ACC112 (cell line): Measurements from ENCODE around the gene CELA2B.

Experiments used
- H2AFZ ChIP-seq: fragments of 200-600 bp; sonication (generic); one replicate; pipeline ENCODE4 v1.6.0; 2017; ENCODE audit warnings: antibody characterized with exemption, low read length; ENCODE audit not compliant: unreplicated experiment
- H3K27ac ChIP-seq: fragments of 200-600 bp; sonication (generic); 2 replicates; pipeline ENCODE4 v1.5.1; 2014; ENCODE audit warnings: low read depth, mild to moderate bottlenecking, antibody characterized with exemption, low read length, moderate library complexity
- H3K27me3 ChIP-seq: fragments of 200-600 bp; sonication (generic); 2 replicates; pipeline ENCODE4 v1.6.1; 2014; ENCODE audit warnings: mild to moderate bottlenecking, antibody characterized with exemption, low read length, moderate library complexity, mixed read lengths; ENCODE audit not compliant: insufficient read depth
- H3K36me3 ChIP-seq: fragments of 200-600 bp; sonication (generic); 2 replicates; pipeline ENCODE4 v1.6.1; 2016; ENCODE audit warnings: mild to moderate bottlenecking, antibody characterized with exemption, low read length, moderate library complexity, mixed read lengths; ENCODE audit not compliant: insufficient read depth
- H3K4me1 ChIP-seq: fragments of 200-600 bp; sonication (generic); one replicate; pipeline ENCODE4 v1.6.1; 2016; ENCODE audit warnings: low read length, mixed read lengths; ENCODE audit not compliant: insufficient read depth, unreplicated experiment, control insufficient read depth
- H3K4me3 ChIP-seq: fragments of 200-600 bp; sonication (generic); 2 replicates; pipeline ENCODE4 v1.5.1; 2014; ENCODE audit warnings: mild to moderate bottlenecking, low read depth, low read length
- H3K79me2 ChIP-seq: fragments of 200-600 bp; sonication (generic); one replicate; pipeline ENCODE4 v1.6.0; 2016; ENCODE audit warnings: low read length; ENCODE audit not compliant: control insufficient read depth, unreplicated experiment, insufficient read depth

The CELA2B gene

DNA sequence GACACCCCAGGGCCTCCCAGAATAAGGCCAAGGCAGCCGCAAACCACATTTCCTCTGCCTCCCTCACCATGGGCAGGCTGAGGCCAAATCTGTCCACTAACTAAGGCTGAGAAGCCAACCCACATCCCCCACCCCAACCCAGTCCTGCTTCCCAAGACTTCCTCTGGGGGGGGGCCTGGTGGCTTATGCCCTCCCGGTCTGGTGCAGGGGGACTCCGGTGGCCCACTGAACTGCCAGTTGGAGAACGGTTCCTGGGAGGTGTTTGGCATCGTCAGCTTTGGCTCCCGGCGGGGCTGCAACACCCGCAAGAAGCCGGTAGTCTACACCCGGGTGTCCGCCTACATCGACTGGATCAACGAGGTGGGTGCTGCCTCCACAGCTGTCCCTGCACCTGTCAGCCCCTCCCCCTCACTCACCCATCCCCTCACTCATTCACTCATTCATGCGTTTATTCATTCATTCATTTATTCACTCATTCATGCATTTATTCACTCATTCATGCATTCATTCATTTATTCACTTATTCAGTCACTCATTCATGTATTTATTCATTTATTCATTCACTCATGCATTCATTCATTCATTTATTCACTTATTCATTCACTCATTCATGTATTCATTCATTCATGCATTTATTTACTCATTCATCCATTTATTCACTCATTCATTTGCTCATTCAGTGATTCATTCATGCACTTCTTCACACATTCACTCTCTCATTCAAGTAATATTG is 30.3 kb upstream of the CELA2B start:
- Histone ChIP-seq H3K36me3 (no peaks in the 10 kb centered on the region), H3K27me3 (peaks cover 5% of the 10 kb centered on the region; the same call in 1 of the 2 replicates), H3K27ac (no peak overlapping the region), H3K4me1 (no peaks in the 10 kb centered on the region), H3K79me2 (no peaks in the 10 kb centered on the region), H3K4me3 (no peak overlapping the region), H2AFZ (no peak overlapping the region)

DNA sequence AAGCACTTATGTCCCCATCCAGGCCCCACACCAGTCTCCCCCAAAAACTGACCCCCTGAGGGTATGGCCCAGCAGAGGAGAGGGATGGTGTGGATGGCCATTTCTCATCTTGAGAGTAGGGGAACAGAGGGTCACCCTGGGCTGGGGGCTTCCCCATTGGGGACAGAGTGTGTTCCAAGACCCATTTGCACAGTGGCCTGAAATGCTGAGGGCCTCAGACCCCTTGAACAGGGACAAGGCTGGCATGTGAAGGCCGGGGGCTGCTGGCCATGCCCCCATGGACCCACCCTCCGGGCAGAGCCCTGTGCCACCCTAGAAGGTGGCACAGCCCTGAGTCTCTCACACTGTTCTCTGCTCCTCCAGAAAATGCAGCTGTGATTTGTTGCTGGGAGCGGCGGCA is 29.7 kb upstream of the CELA2B start:
- Histone ChIP-seq H2AFZ (no peak overlapping the region), H3K36me3 (no peaks in the 10 kb centered on the region), H3K4me3 (no peak overlapping the region), H3K27me3 (peaks cover 5% of the 10 kb centered on the region; the same call in 1 of the 2 replicates), H3K79me2 (no peaks in the 10 kb centered on the region), H3K27ac (no peak overlapping the region), H3K4me1 (no peaks in the 10 kb centered on the region)

GRCh38 chr1:15448877-15449462 is 26.9 kb upstream of the CELA2B start:
- Histone ChIP-seq H3K27ac (no peak overlapping the region), H3K79me2 (no peaks in the 10 kb centered on the region), H3K4me3 (no peak overlapping the region), H2AFZ (no peak overlapping the region), H3K36me3 (no peaks in the 10 kb centered on the region), H3K27me3 (peaks cover 5% of the 10 kb centered on the region; the same call in 1 of the 2 replicates), H3K4me1 (peaks cover 4% of the 10 kb centered on the region)

DNA sequence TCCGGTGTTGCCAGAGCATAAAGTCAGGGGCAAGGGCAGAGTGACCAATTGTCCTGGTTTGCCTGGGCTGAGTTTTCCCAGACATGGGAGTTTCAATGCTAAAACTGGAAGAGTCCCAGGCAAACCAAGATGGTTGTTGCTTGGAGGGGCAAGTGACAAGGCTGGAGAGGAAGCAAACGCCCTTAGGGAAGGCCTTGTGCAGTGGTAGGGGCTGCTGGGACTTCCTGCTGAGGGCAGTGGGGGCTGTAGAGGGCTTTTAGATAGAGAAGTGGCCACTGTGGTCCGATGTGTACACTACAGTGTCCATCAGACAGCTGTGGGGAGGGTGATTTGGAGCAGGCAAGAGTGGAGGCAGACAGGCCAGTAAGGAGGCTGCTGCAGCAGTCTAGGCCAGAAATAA is 26.3 kb upstream of the CELA2B start:
- no peak overlapping the region for H2AFZ ChIP-seq
- H3K4me3 ChIP-seq = no peak overlapping the region
- H3K27ac ChIP-seq = no peak overlapping the region
- no peaks in the 10 kb centered on the region for H3K36me3 ChIP-seq
- peaks cover 5% of the 10 kb centered on the region; the same call in 1 of the 2 replicates for H3K27me3 ChIP-seq
- no peaks in the 10 kb centered on the region for H3K79me2 ChIP-seq
- peaks cover 9% of the 10 kb centered on the region for H3K4me1 ChIP-seq

GRCh38 chr1:15451014-15451722 is 24.7 kb upstream of the CELA2B start:
- H3K27ac ChIP-seq = no peak overlapping the region
- H3K4me3 ChIP-seq = no peak overlapping the region
- peaks cover 5% of the 10 kb centered on the region; the same call in 1 of the 2 replicates for H3K27me3 ChIP-seq
- H3K36me3 ChIP-seq = no peaks in the 10 kb centered on the region
- no peak overlapping the region for H2AFZ ChIP-seq
- H3K4me1 ChIP-seq = peaks cover 11% of the 10 kb centered on the region
- no peaks in the 10 kb centered on the region for H3K79me2 ChIP-seq

DNA sequence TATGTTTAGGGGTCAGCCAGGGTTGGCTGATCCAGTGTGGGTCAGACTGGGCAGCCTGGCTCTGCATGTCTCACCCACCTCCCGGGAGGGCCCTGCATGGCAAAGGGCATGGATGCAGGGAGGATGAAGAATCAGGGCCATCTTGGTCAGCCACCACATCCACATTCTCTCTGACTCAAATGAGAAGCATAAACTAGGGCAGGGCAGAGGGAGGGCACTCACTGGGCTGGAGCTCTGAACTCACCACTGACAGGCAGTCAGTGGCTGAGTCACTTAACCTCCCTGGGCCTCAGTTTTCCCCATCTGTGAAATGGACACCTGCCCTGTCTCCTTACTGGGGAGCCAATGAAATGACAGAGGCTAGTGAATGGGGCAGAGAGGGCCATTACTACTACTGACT is 23.7 kb upstream of the CELA2B start:
- Histone ChIP-seq H3K4me3 (no peak overlapping the region), H2AFZ (no peak overlapping the region), H3K79me2 (no peaks in the 10 kb centered on the region), H3K4me1 (peaks cover 11% of the 10 kb centered on the region), H3K27ac (no peak overlapping the region), H3K27me3 (peaks cover 2% of the 10 kb centered on the region; the same call in 1 of the 2 replicates), H3K36me3 (no peaks in the 10 kb centered on the region)

DNA sequence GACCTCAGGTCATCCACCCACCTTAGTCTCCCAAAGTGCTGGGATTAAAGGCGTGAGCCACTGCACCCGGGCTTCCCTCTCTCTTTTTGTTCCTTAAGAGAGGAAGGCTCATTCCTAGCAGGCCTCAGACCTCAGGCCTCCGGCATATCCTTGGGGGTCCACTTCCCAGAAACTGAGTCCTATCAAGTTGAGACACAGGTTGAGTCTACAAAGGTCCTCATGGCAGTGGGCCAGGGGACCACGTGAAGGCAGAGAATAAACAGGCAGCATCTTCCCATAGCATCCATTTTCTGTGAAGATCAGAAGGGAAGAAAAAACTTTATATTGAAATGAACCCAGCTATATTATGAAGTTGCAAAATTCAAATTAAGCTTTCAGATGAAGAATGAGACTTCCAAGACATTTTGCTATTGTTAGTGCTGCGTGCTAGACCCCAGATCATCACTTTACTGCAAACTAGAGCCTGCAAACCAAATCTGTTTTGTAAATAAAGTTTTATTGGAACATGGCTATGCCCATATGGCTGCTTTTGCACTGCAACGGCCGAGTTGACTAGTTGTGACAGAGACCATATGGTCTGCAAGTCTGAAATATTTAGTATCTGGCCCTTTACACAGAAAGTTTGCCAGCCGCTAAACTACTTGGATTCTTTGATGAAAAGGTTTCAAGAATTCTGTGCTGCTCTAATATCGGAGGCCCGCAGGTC is 22.9 kb upstream of the CELA2B start:
- H3K79me2 ChIP-seq = no peaks in the 10 kb centered on the region
- no peaks in the 10 kb centered on the region for H3K36me3 ChIP-seq
- H3K4me3 ChIP-seq = no peak overlapping the region
- no peaks in the 10 kb centered on the region for H3K27me3 ChIP-seq
- H2AFZ ChIP-seq = no peak overlapping the region
- no peak overlapping the region for H3K27ac ChIP-seq
- H3K4me1 ChIP-seq = peaks cover 11% of the 10 kb centered on the region

GRCh38 chr1:15453734-15454133 is 22.2 kb upstream of the CELA2B start:
- no peaks in the 10 kb centered on the region for H3K27me3 ChIP-seq
- no peaks in the 10 kb centered on the region for H3K36me3 ChIP-seq
- no peak overlapping the region for H2AFZ ChIP-seq
- peaks cover 11% of the 10 kb centered on the region for H3K4me1 ChIP-seq
- H3K79me2 ChIP-seq = no peaks in the 10 kb centered on the region
- no peak overlapping the region for H3K4me3 ChIP-seq
- H3K27ac ChIP-seq = no peak overlapping the region; the same call in 1 of the 2 replicates

- H3K4me3 ChIP-seq = no peak overlapping the region
- no peaks in the 10 kb centered on the region for H3K79me2 ChIP-seq
- no peaks in the 10 kb centered on the region for H3K36me3 ChIP-seq
- no peaks in the 10 kb centered on the region for H3K27me3 ChIP-seq
- H3K4me1 ChIP-seq = peaks cover 11% of the 10 kb centered on the region
- H2AFZ ChIP-seq = no peak overlapping the region
- H3K27ac ChIP-seq = peak overlapping the region; percentile 26; the same call in 1 of the 2 replicates
Measured at GRCh38 chr1:15454256-15454655, 21.6 kb upstream of the CELA2B start.

DNA sequence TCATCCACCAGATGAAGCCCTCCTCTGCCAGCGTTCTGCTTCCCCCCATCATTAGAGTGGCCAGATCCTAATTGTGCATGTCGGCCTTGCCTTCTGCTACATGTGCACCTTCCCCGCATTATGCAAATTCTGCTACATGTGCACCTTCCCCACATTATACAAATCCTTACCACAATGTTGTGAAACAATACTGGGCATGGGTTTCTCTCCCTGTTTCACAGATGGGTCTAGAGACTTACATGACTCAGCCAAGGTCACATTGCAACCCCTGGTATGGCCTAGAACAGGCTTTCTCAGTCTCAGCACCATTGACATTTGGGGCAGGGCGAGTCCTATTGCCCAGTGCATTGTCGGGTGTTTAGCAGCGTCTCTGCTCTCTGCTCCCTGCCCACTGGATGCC is 20.4 kb upstream of the CELA2B start:
- H3K27me3 ChIP-seq = no peaks in the 10 kb centered on the region
- no peak overlapping the region for H3K4me3 ChIP-seq
- H3K36me3 ChIP-seq = no peaks in the 10 kb centered on the region
- no peaks in the 10 kb centered on the region for H3K79me2 ChIP-seq
- no peak overlapping the region for H3K27ac ChIP-seq
- H3K4me1 ChIP-seq = peaks cover 20% of the 10 kb centered on the region
- no peak overlapping the region for H2AFZ ChIP-seq
